Epithelial cell of esophagus (primary cell): Measurements from ENCODE around the gene MRPS2.

Source experiments
- DNase-seq: peaks from one replicate; pipeline ENCODE4 v3.0.0; 2010; ENCODE audit warnings: low read depth
- H3K4me3 ChIP-seq: 2 replicates; pipeline ENCODE4 v1.5.1; 2011; ENCODE audit warnings: mild to moderate bottlenecking, low read length, control low read depth
- TF ChIP-seq, protein P1 (sequence below): IDR thresholded peaks from 2 replicates; pipeline ENCODE4 v1.5.1; 2011; ENCODE audit warnings: low read depth, mild to moderate bottlenecking, low read length, control low read depth, inconsistent platforms; ENCODE audit not compliant: insufficient read depth; ENCODE audit errors: missing control alignments

Gene MRPS2

DNA sequence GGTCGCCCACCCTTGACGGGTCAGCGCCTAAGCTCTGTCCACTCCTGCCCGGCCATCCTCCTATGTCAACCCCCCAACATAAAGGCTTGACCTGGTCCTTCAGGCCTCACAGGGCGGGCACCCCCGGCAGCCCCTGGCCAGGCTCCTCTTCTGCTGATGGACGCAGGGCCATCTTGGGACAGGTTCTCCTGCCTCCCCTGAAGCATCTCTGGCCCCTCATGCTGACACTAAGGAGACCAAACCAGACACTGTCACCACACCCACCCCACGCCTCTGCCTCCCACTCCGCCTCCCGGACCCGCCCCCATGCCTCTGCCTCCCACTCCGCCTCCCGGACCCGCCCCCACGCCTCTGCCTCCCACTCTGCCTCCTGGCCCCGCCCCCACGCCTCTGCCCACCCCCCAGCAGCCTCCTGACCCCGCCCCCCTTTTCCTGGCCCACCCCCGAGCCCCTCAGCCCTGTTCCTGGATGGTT lies 52.3 kb downstream of the MRPS2 start:
- DNase-seq = no peak
- TF ChIP-seq, protein P1, sequence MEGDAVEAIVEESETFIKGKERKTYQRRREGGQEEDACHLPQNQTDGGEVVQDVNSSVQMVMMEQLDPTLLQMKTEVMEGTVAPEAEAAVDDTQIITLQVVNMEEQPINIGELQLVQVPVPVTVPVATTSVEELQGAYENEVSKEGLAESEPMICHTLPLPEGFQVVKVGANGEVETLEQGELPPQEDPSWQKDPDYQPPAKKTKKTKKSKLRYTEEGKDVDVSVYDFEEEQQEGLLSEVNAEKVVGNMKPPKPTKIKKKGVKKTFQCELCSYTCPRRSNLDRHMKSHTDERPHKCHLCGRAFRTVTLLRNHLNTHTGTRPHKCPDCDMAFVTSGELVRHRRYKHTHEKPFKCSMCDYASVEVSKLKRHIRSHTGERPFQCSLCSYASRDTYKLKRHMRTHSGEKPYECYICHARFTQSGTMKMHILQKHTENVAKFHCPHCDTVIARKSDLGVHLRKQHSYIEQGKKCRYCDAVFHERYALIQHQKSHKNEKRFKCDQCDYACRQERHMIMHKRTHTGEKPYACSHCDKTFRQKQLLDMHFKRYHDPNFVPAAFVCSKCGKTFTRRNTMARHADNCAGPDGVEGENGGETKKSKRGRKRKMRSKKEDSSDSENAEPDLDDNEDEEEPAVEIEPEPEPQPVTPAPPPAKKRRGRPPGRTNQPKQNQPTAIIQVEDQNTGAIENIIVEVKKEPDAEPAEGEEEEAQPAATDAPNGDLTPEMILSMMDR = no peak
- H3K4me3 ChIP-seq = no peak overlapping the region
